SK-N-SH treated with all-trans-retinoic acid at 6 μM for 48 hours (cell line): Measurements from ENCODE around the gene SCFD2.

Experiments
- OSR1 ChIP-seq: fragments of 250-450 bp; sonication (Bioruptor Pico); IDR thresholded peaks from 2 replicates; pipeline ENCODE4 v1.8.0; 2022; ENCODE audit warnings: moderate library complexity, mild to moderate bottlenecking, inconsistent platforms
- POU6F1 ChIP-seq: fragments of 250-450 bp; sonication (Bioruptor Pico); IDR thresholded peaks from 2 replicates; pipeline ENCODE4 v1.8.0; 2021; ENCODE audit warnings: low read depth, mild to moderate bottlenecking, moderate library complexity, borderline replicate concordance
- PPARA ChIP-seq: fragments of 250-450 bp; sonication (Bioruptor Pico); IDR thresholded peaks from 2 replicates; pipeline ENCODE4 v1.5.0; 2020; ENCODE audit warnings: mild to moderate bottlenecking, borderline replicate concordance
- ZNF8 ChIP-seq: fragments of 450-650 bp; formaldehyde crosslinking; IDR thresholded peaks from 2 replicates; pipeline ENCODE4 v1.5.0; 2020; ENCODE audit warnings: mild to moderate bottlenecking, moderate library complexity
- TF ChIP-seq, protein P1 (sequence below): fragments of 250-450 bp; sonication (Bioruptor Pico); IDR thresholded peaks from 2 replicates; pipeline ENCODE4 v1.8.0; 2020; ENCODE audit warnings: mild to moderate bottlenecking, moderate library complexity, borderline replicate concordance
- TF ChIP-seq, protein P2 (sequence below): fragments of 250-450 bp; sonication (Bioruptor Pico); IDR thresholded peaks from 2 replicates; pipeline ENCODE4 v1.5.0; 2020; ENCODE audit warnings: mild to moderate bottlenecking, moderate library complexity

- TF ChIP-seq ZNF8 (CRISPR knock-in tag) = no peak
- TF ChIP-seq PPARA (CRISPR knock-in tag) = no peak
- TF ChIP-seq, protein P1, sequence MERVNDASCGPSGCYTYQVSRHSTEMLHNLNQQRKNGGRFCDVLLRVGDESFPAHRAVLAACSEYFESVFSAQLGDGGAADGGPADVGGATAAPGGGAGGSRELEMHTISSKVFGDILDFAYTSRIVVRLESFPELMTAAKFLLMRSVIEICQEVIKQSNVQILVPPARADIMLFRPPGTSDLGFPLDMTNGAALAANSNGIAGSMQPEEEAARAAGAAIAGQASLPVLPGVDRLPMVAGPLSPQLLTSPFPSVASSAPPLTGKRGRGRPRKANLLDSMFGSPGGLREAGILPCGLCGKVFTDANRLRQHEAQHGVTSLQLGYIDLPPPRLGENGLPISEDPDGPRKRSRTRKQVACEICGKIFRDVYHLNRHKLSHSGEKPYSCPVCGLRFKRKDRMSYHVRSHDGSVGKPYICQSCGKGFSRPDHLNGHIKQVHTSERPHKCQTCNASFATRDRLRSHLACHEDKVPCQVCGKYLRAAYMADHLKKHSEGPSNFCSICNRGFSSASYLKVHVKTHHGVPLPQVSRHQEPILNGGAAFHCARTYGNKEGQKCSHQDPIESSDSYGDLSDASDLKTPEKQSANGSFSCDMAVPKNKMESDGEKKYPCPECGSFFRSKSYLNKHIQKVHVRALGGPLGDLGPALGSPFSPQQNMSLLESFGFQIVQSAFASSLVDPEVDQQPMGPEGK (CRISPR knock-in tag) = no peak
- TF ChIP-seq, protein P2, sequence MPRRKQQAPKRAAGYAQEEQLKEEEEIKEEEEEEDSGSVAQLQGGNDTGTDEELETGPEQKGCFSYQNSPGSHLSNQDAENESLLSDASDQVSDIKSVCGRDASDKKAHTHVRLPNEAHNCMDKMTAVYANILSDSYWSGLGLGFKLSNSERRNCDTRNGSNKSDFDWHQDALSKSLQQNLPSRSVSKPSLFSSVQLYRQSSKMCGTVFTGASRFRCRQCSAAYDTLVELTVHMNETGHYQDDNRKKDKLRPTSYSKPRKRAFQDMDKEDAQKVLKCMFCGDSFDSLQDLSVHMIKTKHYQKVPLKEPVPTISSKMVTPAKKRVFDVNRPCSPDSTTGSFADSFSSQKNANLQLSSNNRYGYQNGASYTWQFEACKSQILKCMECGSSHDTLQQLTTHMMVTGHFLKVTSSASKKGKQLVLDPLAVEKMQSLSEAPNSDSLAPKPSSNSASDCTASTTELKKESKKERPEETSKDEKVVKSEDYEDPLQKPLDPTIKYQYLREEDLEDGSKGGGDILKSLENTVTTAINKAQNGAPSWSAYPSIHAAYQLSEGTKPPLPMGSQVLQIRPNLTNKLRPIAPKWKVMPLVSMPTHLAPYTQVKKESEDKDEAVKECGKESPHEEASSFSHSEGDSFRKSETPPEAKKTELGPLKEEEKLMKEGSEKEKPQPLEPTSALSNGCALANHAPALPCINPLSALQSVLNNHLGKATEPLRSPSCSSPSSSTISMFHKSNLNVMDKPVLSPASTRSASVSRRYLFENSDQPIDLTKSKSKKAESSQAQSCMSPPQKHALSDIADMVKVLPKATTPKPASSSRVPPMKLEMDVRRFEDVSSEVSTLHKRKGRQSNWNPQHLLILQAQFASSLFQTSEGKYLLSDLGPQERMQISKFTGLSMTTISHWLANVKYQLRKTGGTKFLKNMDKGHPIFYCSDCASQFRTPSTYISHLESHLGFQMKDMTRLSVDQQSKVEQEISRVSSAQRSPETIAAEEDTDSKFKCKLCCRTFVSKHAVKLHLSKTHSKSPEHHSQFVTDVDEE (CRISPR knock-in tag) = no peak
- TF ChIP-seq POU6F1 (CRISPR knock-in tag) = no peak
- no peak for TF ChIP-seq OSR1 (CRISPR knock-in tag)
These were observed 306.6 kb downstream of the SCFD2 start for GRCh38 chr4:53059256-53059655.
